HepG2 (cell line): ENCODE data around the gene TNNI3K. TPM values are rescaled to one million over a fixed set of nuclear protein-coding genes. Genes with fewer than 3 reads are reported as not detected.

Experiments
- ATAC-seq: fragments of 200-7000 bp; cut with Tn5 transposase; 3 replicates; pipeline ENCODE4 v1.9.1; 2020; ENCODE audit warnings: mild to moderate bottlenecking, moderate library complexity
- BruUV-seq: library from RNA; stranded (reverse); fragments of 400-500 nt; replicated peaks from 2 replicates; lab custom pipeline; 2021; lab: Mats Ljungman, UMichigan
- CTCF ChIA-PET: fragments of 300-600 bp; formaldehyde crosslinking; extraction: SDS; loops from one replicate; lab custom pipeline; 2021; ENCODE audit warnings: low total read pairs, inconsistent platforms, low intra/inter-chr PET ratio; lab: Yijun Ruan, JAX
- POLR2A ChIA-PET: fragments of 350-600 bp; sonication (Branson Sonifier 250); formaldehyde crosslinking; loops from one replicate; lab custom pipeline; 2020; ENCODE audit warnings: antibody characterized with exemption, inconsistent platforms; lab: Yijun Ruan, JAX
- DNase-seq: peaks from one replicate; pipeline ENCODE4 v3.0.0-alpha.2; 2015; ENCODE audit warnings: low spot score
- FAIRE-seq: peaks from 3 replicates; lab custom pipeline; 2011; peaks lifted over from hg19 to GRCh38; lab: Jason Lieb, UNC
- H2AFZ ChIP-seq: one replicate; pipeline ENCODE4 v1.6.1; 2011; ENCODE audit warnings: low read length, inconsistent platforms
- H3K27ac ChIP-seq: fragments of 300-600 bp; 3 replicates; pipeline ENCODE4 v1.8.0; 2011; ENCODE audit warnings: mixed run types, mild to moderate bottlenecking, mixed read lengths, low read length, inconsistent platforms; ENCODE audit not compliant: insufficient read depth; ENCODE audit errors: extremely low read length
- H3K27me3 ChIP-seq, 2 experiments: fragments of 200-600 bp in 1 of 2; 2 replicates in 1 of 2; 3 replicates in 1 of 2; pipeline versions ENCODE4 v1.6.0 to v1.8.0; 2011; ENCODE audit warnings: low read length in 2 of 2, mild to moderate bottlenecking in 2 of 2, moderate library complexity in 2 of 2, inconsistent platforms in 1 of 2; ENCODE audit not compliant: insufficient read depth in 2 of 2, control insufficient read depth in 1 of 2
- H3K36me3 ChIP-seq, 2 experiments: fragments of 200-600 bp in 1 of 2; replicated peaks in 1 of 2; 2 replicates in 1 of 2; 3 replicates in 1 of 2; pipeline versions ENCODE4 v1.5.1 to v1.8.0; 2011; ENCODE audit warnings: low read length in 2 of 2, inconsistent platforms in 1 of 2; ENCODE audit not compliant: insufficient read depth in 2 of 2, control insufficient read depth in 1 of 2
- H3K4me1 ChIP-seq: 2 replicates; pipeline ENCODE4 v1.5.1; 2012; ENCODE audit warnings: low read length, inconsistent platforms; ENCODE audit not compliant: insufficient read depth
- H3K4me2 ChIP-seq: 2 replicates; pipeline ENCODE4 v1.6.0; 2011; ENCODE audit warnings: low read depth, low read length, inconsistent platforms
- H3K4me3 ChIP-seq, 3 experiments: fragments of 200-600 bp in 1 of 3; sonication (generic), shearing (Covaris generic) in 1 of 3; replicated peaks in 1 of 3; 2 replicates each; pipeline ENCODE4 v1.5.1; 2011 to 2016; ENCODE audit warnings: low read length in 3 of 3, inconsistent platforms in 2 of 3, low read depth in 2 of 3, mild to moderate bottlenecking in 2 of 3, control low read depth in 1 of 3, mixed read lengths in 1 of 3; ENCODE audit not compliant: insufficient read depth in 1 of 3
- H3K79me2 ChIP-seq: one replicate; pipeline ENCODE4 v1.6.1; 2011; ENCODE audit warnings: low read length, inconsistent platforms; ENCODE audit not compliant: insufficient read depth
- H3K9ac ChIP-seq: 2 replicates; pipeline ENCODE4 v1.6.0; 2011; ENCODE audit warnings: mild to moderate bottlenecking, low read depth, low read length, inconsistent platforms; ENCODE audit not compliant: insufficient read depth
- H3K9me3 ChIP-seq: 2 replicates; pipeline ENCODE4 v1.5.1; 2012; ENCODE audit warnings: mild to moderate bottlenecking, low read length
- H4K20me1 ChIP-seq: 2 replicates; pipeline ENCODE4 v1.6.0; 2011; ENCODE audit warnings: inconsistent platforms, mild to moderate bottlenecking, low read length, moderate library complexity; ENCODE audit not compliant: insufficient read depth
- ATAD3A ChIP-seq: sonication (generic); formaldehyde crosslinking; IDR thresholded peaks from 2 replicates; pipeline ENCODE4 v1.4.0; 2020; ENCODE audit warnings: missing genetic modification reagents
- DRAP1 ChIP-seq: IDR thresholded peaks from 2 replicates; pipeline ENCODE4 v1.6.1; 2016; ENCODE audit warnings: missing genetic modification reagents, missing compliant biosample characterization
- GATAD2A ChIP-seq: IDR thresholded peaks from 2 replicates; pipeline ENCODE4 v1.6.1; 2016
- HDAC2 ChIP-seq: sonication (generic); formaldehyde crosslinking; IDR thresholded peaks from 2 replicates; pipeline ENCODE4 v1.4.0; 2020; ENCODE audit warnings: missing genetic modification reagents
- HNRNPH1 ChIP-seq: fragments of 200-400 bp; formaldehyde crosslinking; optimal IDR thresholded peaks from 2 replicates; pipeline ENCODE3; 2017; ENCODE audit warnings: mild to moderate bottlenecking, low read depth, low read length
- KDM6A ChIP-seq: IDR thresholded peaks from 2 replicates; pipeline ENCODE4 v1.6.1; 2016; ENCODE audit warnings: low read depth
- LCORL ChIP-seq, 2 experiments: fragments of 450-650 bp in 1 of 2; sonication (generic) in 1 of 2; formaldehyde crosslinking in 1 of 2; IDR thresholded peaks; 2 replicates each; pipeline versions ENCODE4 v1.5.0 to v1.6.1; 2017 to 2020; ENCODE audit warnings: antibody characterized with exemption in 1 of 2, missing genetic modification reagents in 1 of 2
- NBN ChIP-seq: fragments of 450-650 bp; conservative IDR thresholded peaks from 2 replicates; pipeline ENCODE4 v1.6.1; 2017
- NR2F2 ChIP-seq: IDR thresholded peaks from 2 replicates; pipeline ENCODE4 v1.6.1; 2012; ENCODE audit warnings: low read depth, inconsistent platforms, borderline replicate concordance
- PLRG1 ChIP-seq: fragments of 450-650 bp; conservative IDR thresholded peaks from 2 replicates; pipeline ENCODE4 v1.6.1; 2016
- RXRB ChIP-seq: IDR thresholded peaks from 2 replicates; pipeline ENCODE4 v1.6.1; 2016; ENCODE audit warnings: borderline replicate concordance, missing genetic modification reagents, missing compliant biosample characterization
- TGIF2 ChIP-seq: IDR thresholded peaks from 2 replicates; pipeline ENCODE4 v1.6.1; 2016; ENCODE audit warnings: control low read depth, missing compliant biosample characterization
- THAP11 ChIP-seq: IDR thresholded peaks from 2 replicates; pipeline ENCODE4 v1.6.1; 2016; ENCODE audit warnings: missing biosample characterization, missing genetic modification reagents
- UBTF ChIP-seq: sonication (generic); formaldehyde crosslinking; IDR thresholded peaks from 2 replicates; pipeline ENCODE4 v1.4.0; 2020; ENCODE audit warnings: mild to moderate bottlenecking, missing genetic modification reagents
- ZBTB7A ChIP-seq: sonication (generic); formaldehyde crosslinking; IDR thresholded peaks from 2 replicates; pipeline ENCODE4 v1.8.0; 2022; ENCODE audit warnings: mild to moderate bottlenecking, missing genetic modification reagents
- ZKSCAN8 ChIP-seq: IDR thresholded peaks from 2 replicates; pipeline ENCODE4 v1.6.1; 2016; ENCODE audit warnings: borderline replicate concordance, missing genetic modification reagents, missing compliant biosample characterization
- ZNF230 ChIP-seq: sonication (generic); formaldehyde crosslinking; IDR thresholded peaks from 2 replicates; pipeline ENCODE4 v1.4.0; 2020; ENCODE audit warnings: mild to moderate bottlenecking, missing genetic modification reagents
- ZNF576 ChIP-seq: sonication (generic); formaldehyde crosslinking; IDR thresholded peaks from 2 replicates; pipeline ENCODE4 v1.4.0; 2020; ENCODE audit warnings: mild to moderate bottlenecking, missing genetic modification reagents
- ZNF83 ChIP-seq: sonication (generic); formaldehyde crosslinking; IDR thresholded peaks from 2 replicates; pipeline ENCODE4 v1.4.0; 2020; ENCODE audit warnings: missing genetic modification reagents, mild to moderate bottlenecking, borderline replicate concordance
- WGBS: methylation state at CpG from one replicate; pipeline ENCODE4 v1.1.6; 2017; ENCODE audit warnings: low lambda C conversion rate; 5-methylcytosine and 5-hydroxymethylcytosine counted together
- in situ Hi-C: cut with HindIII; loops from 2 replicates; pipeline ENCODE4 v1.10.0; 2017; ENCODE audit warnings: low pct_unique_long_range_greater_than_20kb; ENCODE audit not compliant: extremely low pct_ligation_motif_present
- intact Hi-C: fragments of 100-400 bp; cut with micrococcal nuclease; formaldehyde crosslinking; loops from one replicate; pipeline ENCODE4 v1.10.0; 2022; ENCODE audit not compliant: unreplicated experiment
- polyA plus RNA-seq, 8 experiments: library from polyadenylated mRNA; depleted of rRNA in 3 of 8; stranded (reverse) in 7 of 8; unstranded in 1 of 8; fragments of >200 nt; fragmentation: Illumina TruSeq in 4 of 8; extraction: Trizol in 4 of 8; gene quantifications; 2 replicates each; pipeline versions ENCODE4 v1.2.1 to v1.2.3, GENCODE V29; 2011 to 2016; ENCODE audit warnings: low read depth in 4 of 8, missing spikeins in 1 of 8, mixed read lengths in 1 of 8; ENCODE audit not compliant: insufficient read depth in 1 of 8
- total RNA-seq, 5 experiments: library from RNA; depleted of rRNA; stranded (reverse); fragments of >200 nt; fragmentation: Illumina TruSeq; extraction: Trizol; gene quantifications; 2 replicates each; pipeline ENCODE4 v1.2.3, GENCODE V29; 2016; ENCODE audit warnings: low read depth in 1 of 5

The TNNI3K gene
- total and polyA plus RNA-seq, 2 of the 13 experiments (the other 11 are each of a cell fraction or from before 2014, with no cell fraction given): 1.1 TPM; not detected in 1

- Histone ChIP-seq H3K4me2 (no peak overlapping the region), H3K79me2 (no peaks in the 10 kb centered on the region), H3K4me1 (no peaks in the 10 kb centered on the region), H3K36me3 (no peaks in the 10 kb centered on the region), H3K9ac (no peak overlapping the region), H4K20me1 (no peaks in the 10 kb centered on the region), H3K9me3 (no peaks in the 10 kb centered on the region), H2AFZ (no peak overlapping the region), H3K27me3 (no peaks in the 10 kb centered on the region), H3K27ac (no peak overlapping the region), H3K4me3 (no peak overlapping the region)
- TF ChIP-seq DRAP1: no peak
- TF ChIP-seq LCORL (IDR thresholded peaks at IDR 0.05): 0 out of 2 replicates have a peak, but pooled peaks have one; percentile 40
- no peak for TF ChIP-seq LCORL (CRISPR knock-in tag; IDR thresholded peaks at IDR 0.05)
- no peak for TF ChIP-seq NBN
- no peak for TF ChIP-seq ZBTB7A (CRISPR knock-in tag)
- TF ChIP-seq THAP11 (CRISPR knock-in tag): no peak
- no peak for TF ChIP-seq HDAC2
- DNase-seq (no peak), FAIRE-seq (no peak), ATAC-seq (no peak)
- in situ Hi-C loops: no loop called here
- ChIA-PET CTCF (no interaction called here), POLR2A (no interaction called here)
- intact Hi-C loops: no loop called here
- 2% methylated on average over 7 of the region's 7 CpGs for WGBS
- BruUV-seq: no TSS peak
Observed at GRCh38 chr1:74426208-74426937, 191.2 kb downstream of the TNNI3K start.

- Histone ChIP-seq H4K20me1 (no peaks in the 10 kb centered on the region), H3K9me3 (no peaks in the 10 kb centered on the region), H3K4me2 (no peak overlapping the region), H2AFZ (no peak overlapping the region), H3K36me3 (no peaks in the 10 kb centered on the region), H3K4me3 (no peak overlapping the region), H3K27me3 (no peaks in the 10 kb centered on the region), H3K27ac (no peak overlapping the region), H3K79me2 (no peaks in the 10 kb centered on the region), H3K9ac (no peak overlapping the region), H3K4me1 (no peaks in the 10 kb centered on the region)
- DNase-seq (no peak), ATAC-seq (no peak), FAIRE-seq (no peak)
- in situ Hi-C loops: no loop called here
- BruUV-seq: no TSS peak
- WGBS: 4% methylated on average over 1 of the region's 1 CpG
- intact Hi-C loops: no loop called here
- ChIA-PET POLR2A (no interaction called here), CTCF (no interaction called here)
- TF ChIP-seq ATAD3A (CRISPR knock-in tag): no peak
- no peak for TF ChIP-seq GATAD2A (CRISPR knock-in tag)
- no peak for TF ChIP-seq KDM6A (CRISPR knock-in tag)
- no peak for TF ChIP-seq PLRG1
- no peak for TF ChIP-seq TGIF2 (CRISPR knock-in tag)
- TF ChIP-seq ZNF576 (CRISPR knock-in tag): no peak
- TF ChIP-seq ZNF83 (CRISPR knock-in tag): no peak
- no peak for TF ChIP-seq UBTF (CRISPR knock-in tag)
- TF ChIP-seq ZNF230: no peak
- no peak for TF ChIP-seq RXRB (CRISPR knock-in tag)
- no peak for TF ChIP-seq NR2F2
- TF ChIP-seq HNRNPH1: no peak
- no peak for TF ChIP-seq ZKSCAN8 (CRISPR knock-in tag)
Observed at GRCh38 chr1:74427681-74428080, 192.5 kb downstream of the TNNI3K start.
